Suppressor macrophage treated with lipopolysaccharide for 1 hour (primary cell): ENCODE results near the gene REPS2.

Experiments used
- DNase-seq, 3 donors: peaks; one replicate each; pipeline ENCODE4 v3.0.0-alpha.2; 2020 to 2022

Gene REPS2

GRCh38 chrX:17098516-17099247 is 152.2 kb downstream of the REPS2 start:
- no peak for DNase-seq

- DNase-seq, result no peak
Observed at GRCh38 chrX:17104433-17104832, 158.0 kb downstream of the REPS2 start.

GRCh38 chrX:17120816-17121215 is 174.4 kb downstream of the REPS2 start:
- DNase-seq, result no peak

DNA sequence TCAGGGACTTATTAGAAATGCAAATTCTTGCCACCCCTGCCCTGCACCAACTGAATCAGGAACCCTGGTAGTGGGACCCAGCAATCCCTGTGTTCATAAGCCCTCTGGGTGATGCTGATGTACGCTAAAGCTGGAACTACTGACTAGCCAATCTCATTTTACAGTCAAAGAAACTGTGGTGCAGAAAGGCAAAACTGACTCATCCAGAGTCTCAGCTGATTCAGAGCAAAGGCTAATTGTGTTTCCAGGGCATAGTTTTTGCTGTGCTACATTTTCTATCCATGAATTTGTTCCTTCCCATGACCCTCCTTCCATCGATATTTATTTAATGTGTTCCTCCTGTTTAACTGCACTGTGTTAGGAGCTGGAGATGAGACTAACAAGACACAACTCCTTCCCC is 207.5 kb downstream of the REPS2 start:
- DNase-seq, result no peak

- no peak for DNase-seq
Observed at GRCh38 chrX:17160975-17161374, 214.5 kb downstream of the REPS2 start.

GRCh38 chrX:17161991-17162390 is 215.5 kb downstream of the REPS2 start:
- no peak for DNase-seq

GRCh38 chrX:17164079-17164478 is 217.6 kb downstream of the REPS2 start:
- DNase-seq, result no peak

DNA sequence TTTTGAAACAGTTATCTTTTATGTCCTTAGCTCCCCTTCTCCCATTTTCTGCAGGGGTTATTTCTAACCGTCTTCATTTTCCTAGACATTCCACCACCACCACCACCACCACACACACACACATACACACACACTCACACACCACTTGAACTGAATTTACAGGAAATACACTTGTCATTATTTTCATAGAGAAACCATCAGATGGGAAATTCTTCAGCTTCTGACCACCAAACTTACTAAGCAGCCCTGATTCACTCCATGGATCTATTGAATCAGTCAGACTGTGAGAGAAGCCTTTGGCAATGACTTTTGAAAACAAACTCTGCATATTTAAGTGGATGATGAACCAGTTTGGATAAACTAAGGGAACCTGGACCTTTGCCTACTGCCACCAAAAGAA is 218.5 kb downstream of the REPS2 start:
- DNase-seq, result no peak

DNA sequence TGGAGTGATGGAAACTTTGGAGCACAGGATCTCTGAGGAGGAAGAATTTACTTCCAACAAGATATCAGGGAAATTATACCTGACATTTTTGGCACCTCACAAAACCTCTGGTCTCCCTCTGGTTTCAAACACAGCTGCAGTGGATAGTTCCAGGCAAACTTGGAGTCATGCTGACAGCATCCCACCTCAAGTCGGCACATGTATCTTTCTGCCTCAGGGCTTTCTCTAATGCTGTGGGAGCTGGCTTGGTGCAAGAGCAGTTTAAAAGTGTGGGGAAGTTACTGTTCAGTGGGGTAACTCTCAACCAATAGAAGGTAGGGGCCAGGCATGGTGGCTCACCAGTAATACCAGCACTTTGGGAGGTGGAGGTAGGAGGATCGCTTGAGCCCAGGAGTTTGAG is 221.5 kb downstream of the REPS2 start:
- no peak for DNase-seq

DNA sequence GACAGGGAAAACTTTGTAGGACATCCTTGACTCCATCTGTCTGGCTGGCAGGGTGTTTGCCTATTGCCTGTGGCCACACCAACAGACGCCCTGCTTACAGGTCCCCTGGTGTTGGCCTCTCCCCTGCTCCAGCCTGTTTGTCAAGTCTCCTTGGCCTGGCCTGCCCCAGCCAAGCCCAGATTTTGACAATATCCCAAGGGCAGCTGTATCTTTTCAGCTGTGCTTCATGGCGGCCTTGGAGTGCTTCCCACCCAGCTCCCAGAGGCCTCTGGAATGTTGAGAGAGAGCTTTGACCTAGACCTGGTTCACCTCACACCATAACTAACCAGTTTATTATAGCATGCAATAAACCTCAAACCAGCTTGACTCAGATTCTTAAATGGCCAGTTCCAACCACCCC is 224.5 kb downstream of the REPS2 start:
- no peak for DNase-seq

GRCh38 chrX:17174671-17175070 is 228.2 kb downstream of the REPS2 start:
- no peak for DNase-seq

GRCh38 chrX:17182317-17182716 is 235.9 kb downstream of the REPS2 start:
- DNase-seq, result no peak

DNA sequence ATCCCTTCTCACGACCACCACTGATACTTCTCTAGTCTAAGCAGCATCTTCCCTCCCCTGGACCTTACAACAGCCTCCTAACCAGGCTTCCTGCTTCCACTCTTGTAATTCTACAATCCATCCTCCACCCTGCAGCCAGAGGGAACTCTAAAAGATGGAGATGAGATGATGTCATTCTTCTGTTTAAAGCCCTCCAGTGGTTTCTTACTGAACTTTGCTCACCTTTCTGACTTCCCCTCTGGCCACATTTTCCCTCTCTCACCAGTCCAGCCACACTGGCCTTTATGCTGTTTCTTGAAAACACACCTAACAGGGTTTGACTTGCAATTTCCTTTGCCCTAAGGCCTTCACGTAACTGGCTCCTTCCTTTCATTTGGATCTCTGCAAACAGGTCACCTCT is 237.1 kb downstream of the REPS2 start:
- no peak for DNase-seq

GRCh38 chrX:17185431-17185830 is 239.0 kb downstream of the REPS2 start:
- no peak for DNase-seq

- no peak for DNase-seq
Observed at GRCh38 chrX:17187136-17187756, 240.8 kb downstream of the REPS2 start.

GRCh38 chrX:17192106-17192505 is 245.6 kb downstream of the REPS2 start:
- DNase-seq, result no peak
